Naive B cell (primary cell): ENCODE results near the gene HAPSTR1. TPM values are rescaled to one million over a fixed set of nuclear protein-coding genes. Genes with fewer than 3 reads are reported as not detected.
A peak's percentile ranks its signal among the peaks of the same experiment; 100 is the strongest.

Source experiments
- ATAC-seq, 2 donors: fragments of 150-1000 bp; cut with Tn5 transposase; 2 replicates each; pipeline ENCODE4 v1.10.0; 2021; ENCODE audit warnings: low read depth in 2 of 2, mild to moderate bottlenecking in 2 of 2, moderate library complexity in 2 of 2
- DNase-seq: peaks from one replicate; pipeline ENCODE4 v3.0.0; 2022
- H3K27ac Mint-ChIP-seq, 6 donors: one replicate each; pipeline ENCODE4 v1.8.0; 2020 to 2022; ENCODE audit warnings: mild to moderate bottlenecking in 6 of 6, mixed read lengths in 6 of 6, moderate library complexity in 5 of 6, inconsistent platforms in 2 of 6
- H3K27me3 Mint-ChIP-seq, 3 donors: one replicate each; pipeline ENCODE4 v1.8.0; 2021 to 2022; ENCODE audit warnings: mixed read lengths in 3 of 3, mild to moderate bottlenecking in 1 of 3
- H3K36me3 Mint-ChIP-seq, 2 donors: one replicate each; pipeline ENCODE4 v1.8.0; 2020 to 2022; ENCODE audit warnings: mixed read lengths in 2 of 2, inconsistent platforms in 1 of 2, mild to moderate bottlenecking in 1 of 2
- H3K4me1 Mint-ChIP-seq, 3 donors: one replicate each; pipeline ENCODE4 v1.8.0; 2020 to 2022; ENCODE audit warnings: mixed read lengths in 3 of 3, inconsistent platforms in 1 of 3, mild to moderate bottlenecking in 1 of 3, moderate library complexity in 1 of 3
- H3K4me3 Mint-ChIP-seq, 8 donors: one replicate each; pipeline ENCODE4 v1.8.0; 2020 to 2022; ENCODE audit warnings: mild to moderate bottlenecking in 8 of 8, mixed read lengths in 8 of 8, moderate library complexity in 8 of 8, inconsistent platforms in 2 of 8
- H3K9me3 Mint-ChIP-seq, 7 donors: one replicate each; pipeline ENCODE4 v1.8.0; 2020 to 2022; ENCODE audit warnings: mixed read lengths in 7 of 7, mild to moderate bottlenecking in 5 of 7, inconsistent platforms in 2 of 7, moderate library complexity in 1 of 7
- polyA plus RNA-seq, 6 donors: library from polyadenylated mRNA; unstranded; fragments of 300-500 nt; fragmentation: Illumina TruSeq; gene quantifications; one replicate each; pipeline ENCODE4 v1.2.3, GENCODE V29; 2021; ENCODE audit warnings: low read depth in 6 of 6

HAPSTR1 gene
- polyA plus RNA-seq, 6 donors from 2014 or later = 10.1 to 24.8 (median 14.5) TPM

- Mint-ChIP-seq H3K27ac (peak overlapping the region; percentile 57 to 92 (median 76)), H3K4me3 (peak overlapping the region in 7 of 8 donors; percentile 17 to 75 (median 63)), H3K9me3 (no peaks in the 10 kb centered on the region), H3K27me3 (no peaks in the 10 kb centered on the region), H3K4me1 (peaks cover 42 to 74% (median 54%) of the 10 kb centered on the region in 3 donors), H3K36me3 (no peaks in the 10 kb centered on the region)
- no peak for DNase-seq
- ATAC-seq = no peak
Measured at GRCh38 chr16:9123401-9123800, 32.0 kb downstream of the HAPSTR1 start.

GRCh38 chr16:9123871-9124270 lies 32.4 kb downstream of the HAPSTR1 start:
- no peaks in the 10 kb centered on the region for H3K27me3 Mint-ChIP-seq
- H3K4me1 Mint-ChIP-seq = peaks cover 46 to 78% (median 58%) of the 10 kb centered on the region in 3 donors
- DNase-seq (peak; percentile 59), ATAC-seq (peak; percentile 91 to 93)
- H3K9me3 Mint-ChIP-seq = no peaks in the 10 kb centered on the region
- H3K27ac Mint-ChIP-seq = peak overlapping the region; percentile 72 to 92 (median 86)
- H3K36me3 Mint-ChIP-seq = no peaks in the 10 kb centered on the region
- H3K4me3 Mint-ChIP-seq = peak overlapping the region in 7 of 8 donors; percentile 17 to 71 (median 61)

GRCh38 chr16:9124444-9124843 lies 33.0 kb downstream of the HAPSTR1 start:
- H3K4me3 Mint-ChIP-seq = peak overlapping the region in 5 of 8 donors; percentile 45 to 70 (median 61)
- H3K4me1 Mint-ChIP-seq = peaks cover 48 to 80% (median 61%) of the 10 kb centered on the region in 3 donors
- DNase-seq (no peak), ATAC-seq (no peak)
- no peaks in the 10 kb centered on the region for H3K9me3 Mint-ChIP-seq
- H3K27ac Mint-ChIP-seq = peak overlapping the region; percentile 49 to 92 (median 86)
- no peaks in the 10 kb centered on the region for H3K27me3 Mint-ChIP-seq
- no peaks in the 10 kb centered on the region for H3K36me3 Mint-ChIP-seq

GRCh38 chr16:9124908-9125584 lies 33.6 kb downstream of the HAPSTR1 start:
- ATAC-seq = no peak
- Mint-ChIP-seq H3K36me3 (no peaks in the 10 kb centered on the region), H3K27ac (peak overlapping the region in 4 of 6 donors; percentile 79 to 93 (median 84)), H3K4me3 (peak overlapping the region in 4 of 8 donors; percentile 37 to 63 (median 51)), H3K27me3 (no peaks in the 10 kb centered on the region), H3K4me1 (peaks cover 48 to 77% (median 61%) of the 10 kb centered on the region in 3 donors), H3K9me3 (no peaks in the 10 kb centered on the region)
- DNase-seq = no peak

GRCh38 chr16:9125658-9126505 lies 34.4 kb downstream of the HAPSTR1 start:
- no peaks in the 10 kb centered on the region for H3K27me3 Mint-ChIP-seq
- peak overlapping the region in 3 of 6 donors; percentile 60 to 84 (median 83) for H3K27ac Mint-ChIP-seq
- DNase-seq (no peak), ATAC-seq (peak; percentile 27 to 34)
- H3K9me3 Mint-ChIP-seq = no peaks in the 10 kb centered on the region
- H3K4me3 Mint-ChIP-seq = no peak overlapping the region
- peaks cover 48 to 71% (median 61%) of the 10 kb centered on the region in 3 donors for H3K4me1 Mint-ChIP-seq
- no peaks in the 10 kb centered on the region for H3K36me3 Mint-ChIP-seq

- Mint-ChIP-seq H3K36me3 (no peaks in the 10 kb centered on the region), H3K4me1 (peaks cover 48 to 69% (median 61%) of the 10 kb centered on the region in 3 donors), H3K27ac (peak overlapping the region in 2 of 6 donors; percentile 56 to 84), H3K27me3 (no peaks in the 10 kb centered on the region), H3K4me3 (no peak overlapping the region), H3K9me3 (no peaks in the 10 kb centered on the region)
- DNase-seq (no peak), ATAC-seq (no peak)
Measured at GRCh38 chr16:9126609-9127008, 35.2 kb downstream of the HAPSTR1 start.

- H3K27ac Mint-ChIP-seq = peak overlapping the region in 5 of 6 donors; percentile 57 to 89 (median 82)
- H3K4me1 Mint-ChIP-seq = peaks cover 39 to 68% (median 47%) of the 10 kb centered on the region in 3 donors
- H3K27me3 Mint-ChIP-seq = no peaks in the 10 kb centered on the region
- peak overlapping the region in 6 of 8 donors; percentile 12 to 77 (median 42) for H3K4me3 Mint-ChIP-seq
- no peaks in the 10 kb centered on the region for H3K36me3 Mint-ChIP-seq
- H3K9me3 Mint-ChIP-seq = no peaks in the 10 kb centered on the region
- no peak for DNase-seq
- ATAC-seq = no peak
Measured at GRCh38 chr16:9128346-9129342, 37.2 kb downstream of the HAPSTR1 start.

GRCh38 chr16:9134306-9134705 lies 42.9 kb downstream of the HAPSTR1 start:
- H3K27me3 Mint-ChIP-seq = peaks cover 0 to 6% (median 0%) of the 10 kb centered on the region in 3 donors
- peak overlapping the region in 2 of 6 donors; percentile 31 to 77 for H3K27ac Mint-ChIP-seq
- H3K4me1 Mint-ChIP-seq = peaks cover 20 to 51% (median 29%) of the 10 kb centered on the region in 3 donors
- no peak for DNase-seq
- H3K9me3 Mint-ChIP-seq = no peaks in the 10 kb centered on the region
- no peak for ATAC-seq
- H3K4me3 Mint-ChIP-seq = no peak overlapping the region
- H3K36me3 Mint-ChIP-seq = no peaks in the 10 kb centered on the region

GRCh38 chr16:9134739-9135138 lies 43.3 kb downstream of the HAPSTR1 start:
- H3K4me3 Mint-ChIP-seq = peak overlapping the region in 1 of 8 donors; percentile 15
- no peaks in the 10 kb centered on the region for H3K9me3 Mint-ChIP-seq
- DNase-seq = peak; percentile 52
- peak; percentile 79 to 83 for ATAC-seq
- peak overlapping the region in 5 of 6 donors; percentile 30 to 87 (median 69) for H3K27ac Mint-ChIP-seq
- H3K4me1 Mint-ChIP-seq = peaks cover 22 to 55% (median 31%) of the 10 kb centered on the region in 3 donors
- H3K27me3 Mint-ChIP-seq = peaks cover 0 to 7% (median 0%) of the 10 kb centered on the region in 3 donors
- no peaks in the 10 kb centered on the region for H3K36me3 Mint-ChIP-seq

GRCh38 chr16:9135797-9136196 lies 44.4 kb downstream of the HAPSTR1 start:
- ATAC-seq = peak; percentile 22 to 47
- H3K4me3 Mint-ChIP-seq = peak overlapping the region in 3 of 8 donors; percentile 11 to 55 (median 22)
- DNase-seq = no peak
- peak overlapping the region in 4 of 6 donors; percentile 6 to 82 (median 58) for H3K27ac Mint-ChIP-seq
- no peaks in the 10 kb centered on the region for H3K9me3 Mint-ChIP-seq
- peaks cover 0 to 4% of the 10 kb centered on the region in 2 donors for H3K36me3 Mint-ChIP-seq
- peaks cover 0 to 12% (median 0%) of the 10 kb centered on the region in 3 donors for H3K27me3 Mint-ChIP-seq
- peaks cover 26 to 59% (median 36%) of the 10 kb centered on the region in 3 donors for H3K4me1 Mint-ChIP-seq

- Mint-ChIP-seq H3K36me3 (peaks cover 0 to 4% of the 10 kb centered on the region in 2 donors), H3K4me1 (peaks cover 26 to 57% (median 36%) of the 10 kb centered on the region in 3 donors), H3K27ac (no peak overlapping the region), H3K4me3 (no peak overlapping the region), H3K9me3 (no peaks in the 10 kb centered on the region), H3K27me3 (peaks cover 0 to 12% (median 0%) of the 10 kb centered on the region in 3 donors)
- DNase-seq (no peak), ATAC-seq (no peak)
Measured at GRCh38 chr16:9136596-9136995, 45.2 kb downstream of the HAPSTR1 start.

- peaks cover 29 to 47% (median 36%) of the 10 kb centered on the region in 3 donors for H3K4me1 Mint-ChIP-seq
- peaks cover 0 to 4% of the 10 kb centered on the region in 2 donors for H3K36me3 Mint-ChIP-seq
- H3K27ac Mint-ChIP-seq = peak overlapping the region in 2 of 6 donors; percentile 14 to 94
- DNase-seq = no peak
- no peak for ATAC-seq
- no peaks in the 10 kb centered on the region for H3K9me3 Mint-ChIP-seq
- H3K4me3 Mint-ChIP-seq = no peak overlapping the region
- H3K27me3 Mint-ChIP-seq = peaks cover 0 to 12% (median 0%) of the 10 kb centered on the region in 3 donors
Measured at GRCh38 chr16:9138021-9138680, 46.7 kb downstream of the HAPSTR1 start.
